ENCODE data around the gene PPFIBP2. TPM values are rescaled to one million over a fixed set of nuclear protein-coding genes. Genes with fewer than 3 reads are reported as not detected.

Gene PPFIBP2
- total and polyA plus RNA-seq, 2 donors (not counting 1 experiment from before 2014, with no cell fraction given), result 22.3 to 175 TPM

GRCh38 chr11:7532405-7533145 is 18.8 kb downstream of the PPFIBP2 start:
- H4K20me1 ChIP-seq (ENCODE audit: control insufficient read depth, insufficient read depth, low read length, poor library complexity, severe bottlenecking), result peaks cover 43% of the 10 kb centered on the region
- Mint-ChIP-seq H3K9me3 (ENCODE audit: insufficient read depth) (no peaks in the 10 kb centered on the region), H3K27me3 (no peaks in the 10 kb centered on the region), H3K4me1 (peaks cover 90% of the 10 kb centered on the region), H3K27ac (no peak overlapping the region), H3K4me3 (no peak overlapping the region)
- peaks cover 0 to 7% (median 0%) of the 10 kb centered on the region in 3 donors for H3K9me3 ChIP-seq (ENCODE audit: control extremely low read depth in 1 of 3, control insufficient read depth in 2 of 3, insufficient read depth in 1 of 3, low read length in 2 of 3)
- no peak for TF ChIP-seq CTCF (IDR thresholded peaks at IDR 0.05)
- TF ChIP-seq EZH2 (IDR thresholded peaks at IDR 0.05; ENCODE audit: borderline replicate concordance, insufficient read depth, low read depth, low read length, poor library complexity, severe bottlenecking), result no peak
- H3K27me3 ChIP-seq (replicated peaks in 1 of 4; ENCODE audit: control extremely low read depth in 1 of 4, control insufficient read depth in 3 of 4, insufficient read depth in 4 of 4, low read length in 3 of 4), result no peaks in the 10 kb centered on the region
- peaks cover 0 to 6% of the 10 kb centered on the region in 2 experiments for H3K36me3 ChIP-seq (replicated peaks in 1 of 2; ENCODE audit: control extremely low read depth in 1 of 2, control insufficient read depth in 1 of 2, extremely low read depth in 1 of 2, insufficient read depth in 2 of 2, low read length in 1 of 2)
- intact Hi-C loops (cut with micrococcal nuclease), result no loop called here
- ATAC-seq (ENCODE audit: low read depth) (no peak), DNase-seq (no peak)
- H2AFZ ChIP-seq (ENCODE audit: insufficient read depth, low read depth, low read length, poor library complexity, severe bottlenecking), result no peak overlapping the region
- H3K4me3 ChIP-seq (ENCODE audit: control extremely low read depth in 1 of 5, extremely low read depth in 1 of 5, insufficient read depth in 1 of 5, low read depth in 2 of 5, low read length in 4 of 5), result no peak overlapping the region
- H3K27ac ChIP-seq (ENCODE audit: low read length in 2 of 2), result no peak overlapping the region
- 77% methylated on average over 5 of the region's 8 CpGs for WGBS (ENCODE audit: insufficient coverage)
- CTCF ChIA-PET, result interaction anchor here (1.2 to 1.9 kb wide), 3 partner anchors 11 to 91 kb away, joined by 5 to 12 read pairs (median 9); partner anchors contain the start of gene PPFIBP2
- H3K79me2 ChIP-seq (ENCODE audit: control insufficient read depth, insufficient read depth, low read length), result peaks cover 97% of the 10 kb centered on the region
- POLR2A ChIA-PET, result interaction anchor here (2.0 kb wide), 1 partner anchor 12 kb away, joined by 6 read pairs; no protein-coding TSS in a partner anchor
- H3K4me2 ChIP-seq (replicated peaks; ENCODE audit: low read depth, low read length, poor library complexity, severe bottlenecking), result no peak overlapping the region
- peaks cover 35 to 48% of the 10 kb centered on the region in 2 donors for H3K4me1 ChIP-seq (ENCODE audit: control insufficient read depth in 2 of 2, insufficient read depth in 2 of 2, low read length in 2 of 2)
- no peak overlapping the region for H3K9ac ChIP-seq (ENCODE audit: low read length)

Measured in B cell (primary cell).